ENCODE results near the gene IFFO2. TPM values are rescaled to one million over a fixed set of nuclear protein-coding genes. Genes with fewer than 3 reads are reported as not detected.

IFFO2 gene
- polyA plus RNA-seq, 1 of the 3 experiments (the other 2 are of a cell fraction): 10.5 TPM

DNA sequence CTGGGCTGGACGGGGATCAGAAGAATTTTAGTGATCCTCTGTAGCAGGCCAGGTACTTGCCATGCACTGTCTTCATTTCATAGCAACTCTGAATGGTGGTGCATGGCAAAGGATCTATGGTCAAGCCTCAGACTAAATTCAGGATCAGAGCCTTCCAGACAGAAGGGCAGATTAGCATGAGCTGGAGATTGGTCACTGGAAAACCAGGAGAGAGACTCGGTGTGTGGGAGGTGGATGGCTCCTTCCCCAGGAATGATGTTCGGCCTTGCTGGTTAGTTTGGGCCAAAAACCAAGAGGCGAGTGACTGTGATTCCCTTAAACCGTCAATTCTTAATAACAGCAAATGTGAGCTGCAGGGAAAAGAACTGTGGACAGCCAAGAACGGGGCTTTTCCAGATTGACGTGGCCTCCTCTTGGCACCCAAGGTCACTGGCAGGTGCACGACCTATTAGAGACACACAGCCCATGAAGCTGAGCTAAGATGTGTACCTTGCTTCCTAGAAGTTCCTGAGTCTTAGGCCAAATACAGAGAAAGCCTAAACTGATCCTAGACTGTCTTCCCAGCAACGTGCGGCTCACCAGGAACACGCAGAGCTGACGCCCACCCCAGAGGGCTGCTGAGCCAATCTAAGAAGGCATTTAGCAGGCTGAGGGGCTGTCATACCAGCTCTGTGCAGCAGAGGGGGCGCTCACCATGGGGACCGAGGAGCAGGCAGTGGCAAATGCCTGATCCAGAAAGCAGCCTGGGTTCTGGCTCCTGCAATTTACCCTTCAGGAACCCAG lies 72.6 kb downstream of the IFFO2 start (continued):
- TF ChIP-seq SMC3 (IDR thresholded peaks at IDR 0.05; ENCODE audit: low read depth, low read length) (peak; percentile 74), TEAD4 (IDR thresholded peaks at IDR 0.05; ENCODE audit: borderline replicate concordance, insufficient read depth) (no peak), GATA2 (CRISPR knock-in tag; IDR thresholded peaks at IDR 0.05) (no peak)
- TF ChIP-seq, protein P1, sequence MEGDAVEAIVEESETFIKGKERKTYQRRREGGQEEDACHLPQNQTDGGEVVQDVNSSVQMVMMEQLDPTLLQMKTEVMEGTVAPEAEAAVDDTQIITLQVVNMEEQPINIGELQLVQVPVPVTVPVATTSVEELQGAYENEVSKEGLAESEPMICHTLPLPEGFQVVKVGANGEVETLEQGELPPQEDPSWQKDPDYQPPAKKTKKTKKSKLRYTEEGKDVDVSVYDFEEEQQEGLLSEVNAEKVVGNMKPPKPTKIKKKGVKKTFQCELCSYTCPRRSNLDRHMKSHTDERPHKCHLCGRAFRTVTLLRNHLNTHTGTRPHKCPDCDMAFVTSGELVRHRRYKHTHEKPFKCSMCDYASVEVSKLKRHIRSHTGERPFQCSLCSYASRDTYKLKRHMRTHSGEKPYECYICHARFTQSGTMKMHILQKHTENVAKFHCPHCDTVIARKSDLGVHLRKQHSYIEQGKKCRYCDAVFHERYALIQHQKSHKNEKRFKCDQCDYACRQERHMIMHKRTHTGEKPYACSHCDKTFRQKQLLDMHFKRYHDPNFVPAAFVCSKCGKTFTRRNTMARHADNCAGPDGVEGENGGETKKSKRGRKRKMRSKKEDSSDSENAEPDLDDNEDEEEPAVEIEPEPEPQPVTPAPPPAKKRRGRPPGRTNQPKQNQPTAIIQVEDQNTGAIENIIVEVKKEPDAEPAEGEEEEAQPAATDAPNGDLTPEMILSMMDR (IDR thresholded peaks at IDR 0.05): peak; percentile 84
- TF ChIP-seq, protein P2, sequence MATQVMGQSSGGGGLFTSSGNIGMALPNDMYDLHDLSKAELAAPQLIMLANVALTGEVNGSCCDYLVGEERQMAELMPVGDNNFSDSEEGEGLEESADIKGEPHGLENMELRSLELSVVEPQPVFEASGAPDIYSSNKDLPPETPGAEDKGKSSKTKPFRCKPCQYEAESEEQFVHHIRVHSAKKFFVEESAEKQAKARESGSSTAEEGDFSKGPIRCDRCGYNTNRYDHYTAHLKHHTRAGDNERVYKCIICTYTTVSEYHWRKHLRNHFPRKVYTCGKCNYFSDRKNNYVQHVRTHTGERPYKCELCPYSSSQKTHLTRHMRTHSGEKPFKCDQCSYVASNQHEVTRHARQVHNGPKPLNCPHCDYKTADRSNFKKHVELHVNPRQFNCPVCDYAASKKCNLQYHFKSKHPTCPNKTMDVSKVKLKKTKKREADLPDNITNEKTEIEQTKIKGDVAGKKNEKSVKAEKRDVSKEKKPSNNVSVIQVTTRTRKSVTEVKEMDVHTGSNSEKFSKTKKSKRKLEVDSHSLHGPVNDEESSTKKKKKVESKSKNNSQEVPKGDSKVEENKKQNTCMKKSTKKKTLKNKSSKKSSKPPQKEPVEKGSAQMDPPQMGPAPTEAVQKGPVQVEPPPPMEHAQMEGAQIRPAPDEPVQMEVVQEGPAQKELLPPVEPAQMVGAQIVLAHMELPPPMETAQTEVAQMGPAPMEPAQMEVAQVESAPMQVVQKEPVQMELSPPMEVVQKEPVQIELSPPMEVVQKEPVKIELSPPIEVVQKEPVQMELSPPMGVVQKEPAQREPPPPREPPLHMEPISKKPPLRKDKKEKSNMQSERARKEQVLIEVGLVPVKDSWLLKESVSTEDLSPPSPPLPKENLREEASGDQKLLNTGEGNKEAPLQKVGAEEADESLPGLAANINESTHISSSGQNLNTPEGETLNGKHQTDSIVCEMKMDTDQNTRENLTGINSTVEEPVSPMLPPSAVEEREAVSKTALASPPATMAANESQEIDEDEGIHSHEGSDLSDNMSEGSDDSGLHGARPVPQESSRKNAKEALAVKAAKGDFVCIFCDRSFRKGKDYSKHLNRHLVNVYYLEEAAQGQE (IDR thresholded peaks at IDR 0.05; ENCODE audit: low read depth, low read length): no peak

DNA sequence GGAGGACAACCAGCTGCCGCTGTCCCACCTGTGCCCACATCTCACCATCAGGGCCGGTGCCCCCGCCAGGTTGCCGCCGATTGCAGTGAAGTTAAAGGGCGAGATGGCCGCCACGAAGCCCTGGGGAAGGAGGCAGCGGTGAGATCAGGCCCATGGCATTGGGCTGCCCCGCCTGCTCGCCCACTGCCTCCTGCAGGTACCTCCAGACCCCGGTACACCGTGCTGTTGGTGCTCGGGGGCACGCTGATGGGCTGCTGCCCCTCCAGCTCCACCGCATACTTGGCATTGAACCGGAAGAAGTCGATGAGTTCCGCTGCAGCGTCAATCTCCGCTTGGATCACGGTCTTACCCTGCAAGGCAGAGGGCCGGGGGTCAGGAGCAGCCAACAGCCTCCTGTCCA lies 73.4 kb downstream of the IFFO2 start:
- no peak for DNase-seq
- Histone ChIP-seq H3K9me3 (no peaks in the 10 kb centered on the region), H3K4me2 (no peak overlapping the region), H3K27ac (ENCODE audit: low read depth in 2 of 2, low read length in 1 of 2) (no peak overlapping the region), H3K4me3 (ENCODE audit: low read depth in 2 of 2, low read length in 1 of 2) (no peak overlapping the region), H4K20me1 (ENCODE audit: insufficient read depth) (no peaks in the 10 kb centered on the region), H3K9me2 (no peaks in the 10 kb centered on the region), H3K27me3 (ENCODE audit: insufficient read depth) (no peaks in the 10 kb centered on the region), H3K79me2 (ENCODE audit: insufficient read depth) (no peaks in the 10 kb centered on the region), H2AFZ (ENCODE audit: low read depth) (no peak overlapping the region), H3K4me1 (ENCODE audit: control insufficient read depth in 1 of 2, insufficient read depth in 2 of 2, low read depth in 1 of 2, low read length in 1 of 2) (peaks cover 4 to 8% of the 10 kb centered on the region in 2 experiments; a peak in 2 of 4 replicates), H3K36me3 (replicated peaks in 1 of 2; ENCODE audit: control insufficient read depth in 1 of 2, insufficient read depth in 2 of 2, low read length in 1 of 2) (peaks cover 0 to 3% of the 10 kb centered on the region in 2 experiments), H3F3A (replicated peaks; ENCODE audit: insufficient read depth) (peaks cover 5% of the 10 kb centered on the region), H3K9ac (no peak overlapping the region)
- CTCF ChIA-PET: interaction anchor here (1.0 to 25.9 kb wide), 10 partner anchors 9 to 360 kb away, joined by 3 to 350 read pairs (median 24); partner anchors contain the start of gene ALDH4A1
- WGBS (ENCODE audit: low lambda C conversion rate): 100% methylated on average over 9 of the region's 23 CpGs
- POLR2A ChIA-PET: no interaction called here
- TF ChIP-seq POLR2AphosphoS5 (IDR thresholded peaks at IDR 0.05; ENCODE audit: low read depth, low read length): no peak
- no peak for TF ChIP-seq FOXJ3 (CRISPR knock-in tag; IDR thresholded peaks at IDR 0.05)
- no peak for TF ChIP-seq MEF2A (IDR thresholded peaks at IDR 0.05; ENCODE audit: borderline replicate concordance, low read depth)
- TF ChIP-seq, protein P3, sequence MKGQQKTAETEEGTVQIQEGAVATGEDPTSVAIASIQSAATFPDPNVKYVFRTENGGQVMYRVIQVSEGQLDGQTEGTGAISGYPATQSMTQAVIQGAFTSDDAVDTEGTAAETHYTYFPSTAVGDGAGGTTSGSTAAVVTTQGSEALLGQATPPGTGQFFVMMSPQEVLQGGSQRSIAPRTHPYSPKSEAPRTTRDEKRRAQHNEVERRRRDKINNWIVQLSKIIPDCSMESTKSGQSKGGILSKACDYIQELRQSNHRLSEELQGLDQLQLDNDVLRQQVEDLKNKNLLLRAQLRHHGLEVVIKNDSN (IDR thresholded peaks at IDR 0.05; ENCODE audit: borderline replicate concordance, low read depth): no peak
- TF ChIP-seq, protein P4, sequence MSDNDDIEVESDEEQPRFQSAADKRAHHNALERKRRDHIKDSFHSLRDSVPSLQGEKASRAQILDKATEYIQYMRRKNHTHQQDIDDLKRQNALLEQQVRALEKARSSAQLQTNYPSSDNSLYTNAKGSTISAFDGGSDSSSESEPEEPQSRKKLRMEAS (IDR thresholded peaks at IDR 0.05; ENCODE audit: low read depth): no peak
- TF ChIP-seq, protein P5, sequence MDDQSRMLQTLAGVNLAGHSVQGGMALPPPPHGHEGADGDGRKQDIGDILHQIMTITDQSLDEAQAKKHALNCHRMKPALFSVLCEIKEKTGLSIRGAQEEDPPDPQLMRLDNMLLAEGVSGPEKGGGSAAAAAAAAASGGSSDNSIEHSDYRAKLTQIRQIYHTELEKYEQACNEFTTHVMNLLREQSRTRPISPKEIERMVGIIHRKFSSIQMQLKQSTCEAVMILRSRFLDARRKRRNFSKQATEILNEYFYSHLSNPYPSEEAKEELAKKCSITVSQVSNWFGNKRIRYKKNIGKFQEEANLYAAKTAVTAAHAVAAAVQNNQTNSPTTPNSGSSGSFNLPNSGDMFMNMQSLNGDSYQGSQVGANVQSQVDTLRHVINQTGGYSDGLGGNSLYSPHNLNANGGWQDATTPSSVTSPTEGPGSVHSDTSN (IDR thresholded peaks at IDR 0.05): no peak
- TF ChIP-seq, protein P6, sequence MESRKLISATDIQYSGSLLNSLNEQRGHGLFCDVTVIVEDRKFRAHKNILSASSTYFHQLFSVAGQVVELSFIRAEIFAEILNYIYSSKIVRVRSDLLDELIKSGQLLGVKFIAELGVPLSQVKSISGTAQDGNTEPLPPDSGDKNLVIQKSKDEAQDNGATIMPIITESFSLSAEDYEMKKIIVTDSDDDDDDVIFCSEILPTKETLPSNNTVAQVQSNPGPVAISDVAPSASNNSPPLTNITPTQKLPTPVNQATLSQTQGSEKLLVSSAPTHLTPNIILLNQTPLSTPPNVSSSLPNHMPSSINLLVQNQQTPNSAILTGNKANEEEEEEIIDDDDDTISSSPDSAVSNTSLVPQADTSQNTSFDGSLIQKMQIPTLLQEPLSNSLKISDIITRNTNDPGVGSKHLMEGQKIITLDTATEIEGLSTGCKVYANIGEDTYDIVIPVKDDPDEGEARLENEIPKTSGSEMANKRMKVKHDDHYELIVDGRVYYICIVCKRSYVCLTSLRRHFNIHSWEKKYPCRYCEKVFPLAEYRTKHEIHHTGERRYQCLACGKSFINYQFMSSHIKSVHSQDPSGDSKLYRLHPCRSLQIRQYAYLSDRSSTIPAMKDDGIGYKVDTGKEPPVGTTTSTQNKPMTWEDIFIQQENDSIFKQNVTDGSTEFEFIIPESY (IDR thresholded peaks at IDR 0.05; ENCODE audit: borderline replicate concordance, low read depth): no peak
- TF ChIP-seq ELF1 (IDR thresholded peaks at IDR 0.05): no peak
- no peak for TF ChIP-seq GATA2 (CRISPR knock-in tag; IDR thresholded peaks at IDR 0.05)
- TF ChIP-seq GABPA (IDR thresholded peaks at IDR 0.05; ENCODE audit: low read depth): no peak
- TF ChIP-seq RCOR1 (IDR thresholded peaks at IDR 0.05; ENCODE audit: low read length): no peak
- no peak for TF ChIP-seq RFX5 (IDR thresholded peaks at IDR 0.05; ENCODE audit: low read length)
- TF ChIP-seq, protein P7, sequence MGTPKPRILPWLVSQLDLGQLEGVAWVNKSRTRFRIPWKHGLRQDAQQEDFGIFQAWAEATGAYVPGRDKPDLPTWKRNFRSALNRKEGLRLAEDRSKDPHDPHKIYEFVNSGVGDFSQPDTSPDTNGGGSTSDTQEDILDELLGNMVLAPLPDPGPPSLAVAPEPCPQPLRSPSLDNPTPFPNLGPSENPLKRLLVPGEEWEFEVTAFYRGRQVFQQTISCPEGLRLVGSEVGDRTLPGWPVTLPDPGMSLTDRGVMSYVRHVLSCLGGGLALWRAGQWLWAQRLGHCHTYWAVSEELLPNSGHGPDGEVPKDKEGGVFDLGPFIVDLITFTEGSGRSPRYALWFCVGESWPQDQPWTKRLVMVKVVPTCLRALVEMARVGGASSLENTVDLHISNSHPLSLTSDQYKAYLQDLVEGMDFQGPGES (IDR thresholded peaks at IDR 0.05; ENCODE audit: low read depth, low read length): no peak

All from SK-N-SH (cell line).